Skeletal muscle tissue (tissue), 4 donors: ENCODE measurements around the gene MGST2. TPM values are rescaled to one million over a fixed set of nuclear protein-coding genes. Genes with fewer than 3 reads are reported as not detected.
A peak's percentile ranks its signal among the peaks of the same experiment; 100 is the strongest.

Experiments
- H3K27ac ChIP-seq: one replicate; pipeline ENCODE4 v1.7.0; 2013; ENCODE audit warnings: mild to moderate bottlenecking, low read depth, low read length, inconsistent platforms
- H3K27me3 ChIP-seq, 3 donors: one replicate each; pipeline ENCODE4 v1.7.0; 2013; ENCODE audit warnings: low read length in 3 of 3; ENCODE audit not compliant: control insufficient read depth in 3 of 3, insufficient read depth in 3 of 3
- H3K36me3 ChIP-seq, 3 donors: one replicate each; pipeline ENCODE4 v1.7.0; 2013; ENCODE audit warnings: low read length in 3 of 3; ENCODE audit not compliant: control insufficient read depth in 3 of 3, insufficient read depth in 3 of 3
- H3K4me1 ChIP-seq, 3 donors: one replicate each; pipeline ENCODE4 v1.7.0; 2013; ENCODE audit warnings: low read length in 3 of 3, mild to moderate bottlenecking in 3 of 3; ENCODE audit not compliant: control insufficient read depth in 3 of 3, insufficient read depth in 3 of 3
- H3K4me3 ChIP-seq, 3 donors: one replicate each; pipeline ENCODE4 v1.7.0; 2013; ENCODE audit warnings: low read length in 3 of 3
- H3K9ac ChIP-seq, 3 donors: one replicate each; pipeline ENCODE4 v1.7.0; 2013; ENCODE audit warnings: low read length in 3 of 3, mild to moderate bottlenecking in 3 of 3, moderate library complexity in 2 of 3, low read depth in 1 of 3
- H3K9me3 ChIP-seq, 3 donors: one replicate each; pipeline ENCODE4 v1.7.0; 2013; ENCODE audit warnings: low read length in 3 of 3; ENCODE audit not compliant: control insufficient read depth in 3 of 3
- total RNA-seq: library from RNA; depleted of rRNA; stranded (reverse); fragments of >200 nt; gene quantifications from one replicate; pipeline ENCODE4 v1.2.3, GENCODE V29; 2014
- donor health status: Osteomylitis.

Gene MGST2
- total RNA-seq, 1 donor from 2014 or later, result 37.6 TPM

DNA sequence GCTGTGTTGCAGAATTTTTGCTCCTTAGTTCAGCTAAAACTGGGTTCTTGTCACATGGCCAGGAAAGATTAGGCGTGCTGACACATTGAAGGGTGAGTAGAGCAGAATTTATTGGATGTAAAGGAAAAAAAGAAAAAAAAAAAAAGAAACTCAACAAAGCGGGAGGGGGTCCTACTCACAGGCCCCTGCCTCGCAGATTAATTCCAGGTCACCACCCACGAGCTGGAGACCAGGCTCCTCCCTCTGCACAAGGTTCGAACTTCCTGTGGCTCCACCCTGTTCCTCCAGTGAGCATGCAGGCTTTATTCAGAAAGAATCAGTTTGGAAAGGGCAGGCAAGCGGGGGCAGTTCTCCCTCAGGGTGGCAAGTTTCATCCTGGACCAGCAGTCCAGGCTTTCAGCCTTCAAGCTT, 17.1 kb downstream of the MGST2 start:
- Histone ChIP-seq H3K4me3 (no peak overlapping the region), H3K4me1 (peaks cover 2 to 20% (median 10%) of the 10 kb centered on the region in 3 donors), H3K36me3 (peaks cover 9 to 25% (median 17%) of the 10 kb centered on the region in 3 donors), H3K9ac (no peak overlapping the region), H3K27me3 (no peaks in the 10 kb centered on the region), H3K27ac (no peak overlapping the region), H3K9me3 (no peaks in the 10 kb centered on the region)

DNA sequence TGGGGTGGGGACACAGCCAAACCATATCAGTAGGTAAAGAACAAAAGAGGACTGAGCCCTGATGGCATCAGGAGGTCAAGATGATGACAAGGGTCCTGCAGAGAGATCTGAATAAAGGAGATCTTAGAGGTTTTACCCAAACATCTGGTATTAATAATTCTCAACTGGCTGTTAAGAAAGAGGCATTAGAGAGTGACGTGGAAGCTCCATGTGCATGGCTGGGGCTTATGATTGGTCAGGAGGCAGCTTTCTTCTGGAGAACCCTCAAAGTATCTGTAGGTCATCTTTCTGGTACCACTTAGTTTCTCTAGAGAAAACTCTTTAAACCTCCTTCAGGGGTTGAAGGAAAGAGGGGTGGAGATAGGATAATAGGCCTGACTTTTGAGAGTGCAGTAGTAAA, 18.7 kb downstream of the MGST2 start:
- H3K36me3 ChIP-seq, result peaks cover 0 to 13% (median 5%) of the 10 kb centered on the region in 3 donors
- H3K27me3 ChIP-seq, result no peaks in the 10 kb centered on the region
- H3K27ac ChIP-seq, result no peak overlapping the region
- H3K4me3 ChIP-seq, result no peak overlapping the region
- H3K4me1 ChIP-seq, result peaks cover 2 to 20% (median 10%) of the 10 kb centered on the region in 3 donors
- H3K9ac ChIP-seq, result no peak overlapping the region
- no peaks in the 10 kb centered on the region for H3K9me3 ChIP-seq

DNA sequence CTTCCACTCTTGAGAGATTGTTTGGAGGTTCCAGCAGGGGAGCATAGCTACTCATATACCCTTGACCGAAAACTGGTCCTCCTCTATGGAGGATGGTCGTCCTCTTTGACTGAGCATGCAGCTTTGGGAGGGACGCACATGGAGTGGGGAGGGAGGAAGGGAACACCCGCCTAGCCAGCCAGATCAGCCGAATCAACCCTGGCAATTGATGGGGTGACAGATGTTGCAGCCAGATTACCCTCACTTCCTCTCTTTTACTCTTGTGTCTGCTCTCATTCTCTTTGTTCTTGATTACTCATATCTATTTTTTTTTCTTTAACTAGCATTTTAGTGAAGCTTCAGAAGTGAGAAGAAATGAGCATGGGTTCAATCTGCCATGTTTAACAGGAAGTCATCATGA, 19.6 kb downstream of the MGST2 start:
- no peak overlapping the region for H3K27ac ChIP-seq
- peaks cover 2 to 20% (median 10%) of the 10 kb centered on the region in 3 donors for H3K4me1 ChIP-seq
- no peaks in the 10 kb centered on the region for H3K27me3 ChIP-seq
- H3K9ac ChIP-seq, result no peak overlapping the region
- H3K36me3 ChIP-seq, result peaks cover 0 to 11% (median 0%) of the 10 kb centered on the region in 3 donors
- no peaks in the 10 kb centered on the region for H3K9me3 ChIP-seq
- H3K4me3 ChIP-seq, result no peak overlapping the region

DNA sequence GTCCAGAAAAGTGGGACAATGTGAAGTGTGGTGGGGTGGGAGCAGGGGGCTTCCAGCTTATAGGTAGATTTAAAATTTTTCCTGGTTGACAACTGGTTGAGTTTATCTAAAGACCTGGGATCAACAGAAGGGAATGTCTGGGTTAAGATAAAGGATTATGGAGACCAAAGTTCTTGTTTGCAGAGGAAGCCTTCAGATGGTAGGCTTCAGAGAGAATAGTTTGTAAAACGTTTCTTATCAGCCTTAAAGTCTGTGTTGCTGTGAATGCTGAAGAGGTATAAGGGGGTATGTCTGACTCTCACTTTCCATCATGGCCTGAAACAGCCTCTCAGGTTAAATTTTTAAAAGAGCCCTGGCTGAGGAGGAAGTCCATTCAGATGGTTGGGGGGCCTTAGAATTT, 20.5 kb downstream of the MGST2 start:
- H3K4me3 ChIP-seq, result no peak overlapping the region
- no peak overlapping the region for H3K27ac ChIP-seq
- H3K9me3 ChIP-seq, result no peaks in the 10 kb centered on the region
- H3K4me1 ChIP-seq, result peaks cover 2 to 20% (median 10%) of the 10 kb centered on the region in 3 donors
- peaks cover 0 to 11% (median 0%) of the 10 kb centered on the region in 3 donors for H3K36me3 ChIP-seq
- H3K27me3 ChIP-seq, result no peaks in the 10 kb centered on the region
- H3K9ac ChIP-seq, result no peak overlapping the region

DNA sequence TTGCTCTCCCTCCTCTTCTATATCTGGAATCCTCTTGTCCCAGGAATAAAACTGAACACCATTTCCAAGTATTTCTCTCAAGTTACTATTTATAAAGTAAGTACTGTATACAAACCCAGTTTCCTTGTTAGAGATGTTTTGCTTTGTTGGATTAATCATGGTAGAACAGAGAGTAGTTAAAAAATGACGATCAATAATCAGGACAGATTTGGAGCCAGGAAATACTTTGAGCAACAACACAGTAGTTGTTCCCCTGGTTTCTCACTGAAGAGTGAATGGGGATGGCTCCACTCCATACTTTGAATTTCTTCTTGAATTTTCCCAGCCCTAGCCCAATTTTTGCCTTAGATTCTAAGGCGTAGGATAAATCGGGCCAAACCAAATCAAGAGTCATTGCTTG, 21.4 kb downstream of the MGST2 start:
- peaks cover 4 to 24% (median 11%) of the 10 kb centered on the region in 3 donors for H3K4me1 ChIP-seq
- H3K36me3 ChIP-seq, result peaks cover 0 to 11% (median 0%) of the 10 kb centered on the region in 3 donors
- H3K9ac ChIP-seq, result no peak overlapping the region
- no peaks in the 10 kb centered on the region for H3K27me3 ChIP-seq
- H3K4me3 ChIP-seq, result no peak overlapping the region
- no peaks in the 10 kb centered on the region for H3K9me3 ChIP-seq
- no peak overlapping the region for H3K27ac ChIP-seq

DNA sequence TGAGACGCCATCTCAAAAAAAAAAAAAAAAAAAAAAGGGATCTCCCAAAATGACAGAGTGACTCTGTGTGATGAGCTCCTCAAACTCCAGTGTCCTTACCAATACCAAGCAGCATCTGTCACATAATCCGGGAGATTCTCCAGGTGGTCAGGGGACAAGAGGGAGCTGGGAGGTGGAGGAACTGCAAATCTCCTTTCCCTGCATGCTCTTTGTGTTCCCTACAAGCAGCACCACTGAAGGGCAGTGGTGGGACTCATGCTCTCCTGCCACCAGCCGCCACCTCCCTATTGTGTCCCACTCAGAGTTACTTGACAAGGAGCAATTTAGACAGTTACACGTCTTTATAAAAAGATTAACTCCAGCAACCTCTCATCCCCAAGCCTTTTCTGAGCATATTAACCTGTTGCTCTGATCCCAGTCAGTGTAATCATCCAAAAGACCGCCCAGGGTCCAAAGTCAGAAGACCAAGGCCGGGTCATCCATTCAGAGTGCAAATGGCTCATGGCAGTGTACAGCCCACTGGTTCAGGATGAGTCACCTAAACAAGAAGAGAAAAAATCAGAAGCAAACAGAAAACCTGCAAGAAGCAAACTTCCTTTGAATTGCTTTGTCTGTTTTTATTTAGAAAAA, 23.6 kb downstream of the MGST2 start:
- no peaks in the 10 kb centered on the region for H3K27me3 ChIP-seq
- no peak overlapping the region for H3K4me3 ChIP-seq
- peaks cover 0 to 11% (median 0%) of the 10 kb centered on the region in 3 donors for H3K36me3 ChIP-seq
- H3K9ac ChIP-seq, result no peak overlapping the region
- peaks cover 12 to 22% (median 13%) of the 10 kb centered on the region in 3 donors for H3K4me1 ChIP-seq
- H3K27ac ChIP-seq, result no peak overlapping the region
- H3K9me3 ChIP-seq, result no peaks in the 10 kb centered on the region

DNA sequence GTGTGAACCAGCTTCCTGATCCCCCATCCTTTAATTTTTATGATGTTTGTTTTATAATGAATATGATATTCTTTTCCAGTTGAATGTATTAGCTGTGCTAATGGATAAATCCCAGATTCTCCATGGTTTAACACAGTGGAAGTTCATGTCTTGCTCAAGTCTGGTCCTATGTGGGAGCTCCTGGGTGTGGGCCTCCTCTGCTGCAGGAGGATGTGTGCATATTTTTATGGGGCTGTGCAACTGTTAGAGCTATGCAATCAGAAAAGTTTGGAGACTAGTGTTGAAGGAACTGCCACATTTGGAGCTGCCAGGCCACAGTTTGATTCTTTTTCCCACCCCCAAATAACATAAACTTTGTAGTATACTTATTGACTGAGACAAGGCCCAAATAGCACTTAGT, 24.8 kb downstream of the MGST2 start:
- Histone ChIP-seq H3K27ac (no peak overlapping the region), H3K9me3 (no peaks in the 10 kb centered on the region), H3K4me3 (no peak overlapping the region), H3K27me3 (no peaks in the 10 kb centered on the region), H3K4me1 (peaks cover 12 to 22% (median 13%) of the 10 kb centered on the region in 3 donors), H3K9ac (no peak overlapping the region), H3K36me3 (peaks cover 0 to 3% (median 3%) of the 10 kb centered on the region in 3 donors)

DNA sequence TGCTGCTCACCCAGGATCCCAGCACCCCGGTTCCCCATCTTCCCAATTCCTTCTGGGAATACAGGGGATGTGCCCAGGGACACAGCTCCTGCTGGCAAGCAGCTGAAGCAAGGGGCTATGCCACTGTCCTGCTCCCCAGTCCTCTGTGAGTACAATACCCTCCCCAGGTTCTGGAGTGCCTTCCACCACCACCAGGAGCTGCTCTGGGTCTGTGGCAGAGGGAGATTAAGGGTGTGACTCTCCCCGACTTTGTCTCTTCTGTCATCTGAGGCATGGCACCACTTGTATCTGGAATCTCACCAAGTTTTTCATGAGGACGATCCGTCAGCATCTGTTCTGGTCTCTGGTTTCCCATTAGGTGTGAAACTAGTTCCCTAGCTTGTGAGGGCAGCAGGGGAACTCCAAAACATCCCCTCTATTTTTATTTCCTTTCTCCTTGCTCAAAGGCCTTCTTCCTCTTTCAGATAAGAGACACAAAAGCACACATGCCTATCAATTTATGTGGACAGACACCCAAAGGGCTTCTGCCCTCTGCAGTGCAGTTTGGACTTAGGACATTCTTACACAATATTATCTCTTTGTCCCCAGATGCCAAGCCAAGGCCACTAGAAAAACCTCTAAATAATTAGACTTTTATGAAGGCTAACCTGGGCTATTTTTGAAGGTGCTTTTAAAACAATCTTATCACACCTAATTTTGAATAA, 26.8 kb downstream of the MGST2 start:
- Histone ChIP-seq H3K4me1 (peaks cover 8 to 14% (median 10%) of the 10 kb centered on the region in 3 donors), H3K27me3 (no peaks in the 10 kb centered on the region), H3K9ac (peak overlapping the region in 1 of 3 donors; percentile 25), H3K4me3 (no peak overlapping the region), H3K9me3 (no peaks in the 10 kb centered on the region), H3K36me3 (peaks cover 0 to 10% (median 8%) of the 10 kb centered on the region in 3 donors), H3K27ac (peak overlapping the region; percentile 48)

DNA sequence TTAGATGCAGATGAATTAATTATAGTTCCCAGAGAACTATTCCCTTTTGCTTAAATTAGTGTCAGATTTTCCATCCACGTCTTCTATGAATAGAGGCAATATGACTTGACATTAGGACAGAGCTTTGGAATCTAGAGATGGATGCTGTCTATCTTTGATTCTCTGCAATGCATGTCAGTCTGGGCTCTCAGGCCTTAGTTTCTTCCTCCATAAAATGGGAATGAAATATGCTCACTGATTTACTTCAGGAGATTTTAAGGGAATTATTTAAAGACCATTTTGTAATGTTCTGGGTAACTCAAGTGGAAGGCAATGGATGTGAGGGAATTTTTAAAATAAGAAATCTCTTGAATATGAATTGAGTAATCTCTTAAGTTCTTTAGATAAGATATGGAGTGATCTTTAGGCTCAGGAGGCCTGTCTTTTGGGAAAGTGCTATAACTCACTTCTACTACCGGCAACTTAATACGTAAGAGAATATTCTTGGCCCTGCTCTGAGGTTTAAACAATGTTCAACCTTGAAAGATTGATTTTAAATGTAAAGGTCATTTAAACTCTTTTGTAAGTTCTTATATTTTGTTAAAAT, 29.0 kb downstream of the MGST2 start:
- Histone ChIP-seq H3K27ac (no peak overlapping the region), H3K4me3 (no peak overlapping the region), H3K4me1 (peaks cover 8 to 12% (median 10%) of the 10 kb centered on the region in 3 donors), H3K9ac (no peak overlapping the region), H3K27me3 (no peaks in the 10 kb centered on the region), H3K9me3 (no peaks in the 10 kb centered on the region), H3K36me3 (peaks cover 0 to 10% (median 8%) of the 10 kb centered on the region in 3 donors)

DNA sequence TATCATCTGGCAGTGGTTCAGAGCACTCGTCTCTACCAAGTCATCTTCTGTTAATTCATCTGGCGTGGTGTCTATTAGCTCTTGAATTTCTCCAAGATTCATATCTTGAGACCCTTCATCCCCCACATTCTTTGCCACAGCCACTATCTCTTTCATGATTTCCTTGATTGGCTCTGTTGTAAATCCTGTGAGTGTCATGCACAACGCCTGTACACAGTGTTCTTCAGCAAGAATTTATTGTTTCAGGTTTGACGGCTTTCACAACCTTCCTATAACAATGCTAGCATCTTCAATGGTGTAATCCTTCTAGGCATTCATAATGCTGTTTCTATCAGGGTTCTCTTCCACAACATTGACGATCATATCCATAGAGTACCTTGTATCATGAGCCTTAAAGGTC, 30.9 kb downstream of the MGST2 start:
- Histone ChIP-seq H3K27me3 (no peaks in the 10 kb centered on the region), H3K4me1 (peaks cover 8 to 10% (median 10%) of the 10 kb centered on the region in 3 donors), H3K9ac (no peak overlapping the region), H3K4me3 (no peak overlapping the region), H3K36me3 (peaks cover 0 to 13% (median 8%) of the 10 kb centered on the region in 3 donors), H3K9me3 (no peaks in the 10 kb centered on the region), H3K27ac (no peak overlapping the region)
